EL (cell line): ENCODE results near the gene ITGA11.

Experiments used
- DNase-seq: peaks from one replicate; pipeline ENCODE4 v3.0.0-alpha.2; 2016

ITGA11 gene

DNA sequence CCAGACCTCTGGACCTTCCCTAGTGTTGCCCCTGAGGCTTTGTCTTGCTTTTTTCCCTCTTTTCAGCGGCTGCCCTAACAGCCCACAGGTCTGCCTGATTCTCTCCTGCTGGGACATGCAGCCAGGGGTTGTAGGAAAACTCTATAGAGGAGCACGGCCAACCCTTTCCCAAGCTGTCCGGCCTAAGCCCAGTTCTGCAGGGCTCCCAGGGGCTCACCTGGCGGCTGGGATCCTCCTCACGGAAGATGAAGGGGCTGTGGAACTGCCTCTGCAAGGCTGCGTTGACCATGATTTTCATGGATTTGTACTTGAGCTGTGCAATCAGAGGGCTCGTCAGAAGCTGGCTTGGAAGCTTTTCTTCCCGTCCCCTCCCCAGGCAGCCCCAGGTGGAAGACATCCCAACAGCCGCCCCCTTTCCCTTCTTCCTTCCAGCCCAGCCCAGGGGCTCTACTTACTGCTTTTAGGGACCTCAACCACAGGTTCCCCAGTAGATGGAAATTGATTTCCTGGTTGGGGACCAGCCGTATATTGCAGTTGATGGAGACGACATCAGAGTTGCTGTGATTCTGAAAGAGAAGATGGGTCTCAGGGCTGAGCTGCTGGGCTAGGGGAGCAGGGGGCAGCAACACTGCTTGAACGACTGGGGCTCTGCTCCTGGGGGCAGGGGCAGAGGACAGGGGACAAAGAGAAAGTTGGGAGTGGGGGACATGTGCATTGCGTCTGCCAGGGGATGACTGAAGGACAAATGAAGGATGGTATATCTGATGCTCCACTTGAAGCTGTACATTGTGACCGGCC, 124.6 kb downstream of the ITGA11 start:
- DNase-seq, result no peak

DNA sequence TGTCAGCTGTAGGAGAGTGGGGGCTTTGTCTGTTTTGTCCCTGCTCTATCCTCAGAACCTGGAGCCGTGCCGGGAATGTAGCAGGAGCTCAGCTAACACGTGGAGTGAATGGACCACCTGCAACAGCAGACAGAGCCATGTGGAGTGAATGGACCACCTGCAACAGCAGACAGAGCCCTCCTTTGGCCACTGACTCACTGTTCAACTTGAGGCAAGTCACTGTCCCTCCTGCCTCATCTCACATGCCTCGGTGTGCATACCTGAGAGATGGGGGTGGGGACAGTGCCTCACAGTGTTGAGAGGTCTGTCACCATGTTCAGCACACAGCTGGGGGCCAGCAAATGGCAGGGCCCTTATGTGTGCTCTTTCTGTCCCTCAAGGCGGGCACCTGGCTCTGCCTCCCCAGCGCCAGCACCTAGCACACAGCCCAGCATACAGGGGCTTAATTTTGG, 126.5 kb downstream of the ITGA11 start:
- DNase-seq, result no peak

DNA sequence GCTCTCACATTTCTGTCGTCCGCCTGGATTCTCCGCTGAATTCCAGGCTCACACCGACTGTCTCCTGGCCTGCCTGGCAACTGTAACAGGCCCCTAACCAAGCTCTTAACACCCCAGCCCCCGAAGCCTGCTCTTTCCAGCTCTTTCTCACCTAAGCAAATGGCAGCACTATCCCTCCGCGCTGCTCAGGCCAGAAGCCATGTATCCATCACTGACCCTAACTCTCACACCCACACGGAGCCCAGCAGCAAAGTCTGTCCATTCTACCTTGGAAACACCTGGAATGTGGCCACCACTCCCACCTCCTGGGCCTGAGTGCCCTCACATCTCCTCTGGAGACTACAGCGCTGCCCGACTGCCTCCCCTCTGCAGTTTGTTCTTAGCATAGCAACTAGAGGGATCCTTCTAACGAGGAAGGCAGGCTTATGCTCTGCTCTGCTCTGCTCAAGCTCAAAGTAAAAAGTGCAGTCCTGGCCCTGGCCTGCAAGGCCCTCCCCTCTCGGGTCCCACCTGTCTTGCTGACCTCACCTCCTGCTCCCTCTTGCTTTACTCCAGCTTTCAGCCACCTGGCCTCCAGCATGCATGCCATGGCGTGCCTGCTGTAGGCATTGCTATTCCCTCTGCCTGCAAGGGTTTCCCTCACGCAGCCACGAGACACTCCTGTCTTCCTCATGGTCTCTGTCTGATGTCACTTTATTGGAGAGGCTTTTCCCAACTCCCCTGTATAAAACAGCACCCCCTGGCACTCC, 127.2 kb downstream of the ITGA11 start:
- no peak for DNase-seq

DNA sequence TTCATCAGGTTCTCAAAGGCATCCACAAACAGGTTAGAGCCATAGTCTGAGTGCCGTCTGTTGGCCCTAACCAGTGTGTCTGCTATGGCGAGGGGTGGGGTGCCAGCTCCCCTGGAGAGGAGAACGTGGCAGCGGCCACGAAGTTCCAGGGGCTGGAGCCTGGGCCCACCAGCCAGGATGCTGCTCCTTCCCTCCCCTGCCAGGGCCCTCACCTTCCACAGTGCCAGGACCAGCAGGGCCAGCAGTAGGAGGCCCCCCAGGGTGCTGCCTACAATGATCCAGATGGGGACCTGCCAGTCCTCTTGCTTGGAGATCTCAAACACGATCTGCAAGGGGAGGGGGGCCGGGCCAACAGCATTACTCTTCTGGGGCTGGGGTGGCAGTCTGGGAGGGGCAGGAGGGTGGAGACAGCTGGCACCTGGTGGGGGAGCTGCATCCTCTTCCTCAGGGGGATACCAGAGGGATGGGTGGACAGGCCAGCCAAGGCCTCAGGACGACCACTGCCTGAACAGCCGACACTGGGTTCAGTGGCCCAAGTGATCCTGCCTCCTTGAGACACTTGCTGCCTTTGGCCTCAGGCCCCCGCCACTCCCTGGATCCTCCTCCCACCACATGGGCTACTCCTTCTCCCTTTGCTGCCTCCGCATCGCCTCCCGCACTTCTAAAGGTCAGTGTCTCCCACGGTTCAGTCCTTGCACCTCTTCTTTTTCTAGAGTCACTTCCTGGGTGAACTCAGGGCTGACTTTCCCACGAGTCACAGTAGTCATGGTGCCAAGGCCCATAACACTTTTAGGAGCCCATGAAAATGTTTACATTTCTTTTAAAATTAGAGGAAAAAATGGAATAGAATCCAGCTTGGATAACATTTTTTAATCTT, 128.2 kb downstream of the ITGA11 start:
- peak; percentile 35 for DNase-seq

DNA sequence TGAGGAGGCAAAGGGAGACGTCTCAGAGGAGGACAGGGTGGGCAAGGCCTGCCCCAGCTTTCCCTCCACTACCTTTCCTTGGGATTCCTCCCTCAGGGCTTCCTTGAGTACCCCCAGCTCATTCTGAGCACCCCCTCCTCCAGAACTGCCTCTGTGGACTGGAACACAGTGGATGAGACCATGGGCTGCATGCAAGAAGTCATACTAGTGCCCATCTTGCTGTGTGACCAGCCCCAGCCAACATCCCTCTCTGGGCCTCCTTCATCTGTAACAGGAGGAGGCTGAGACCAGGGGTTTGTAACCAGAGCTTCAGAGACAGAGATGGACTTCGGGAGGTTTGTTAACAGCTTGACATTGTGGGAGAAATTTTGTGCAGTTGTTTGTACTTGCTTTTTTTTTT, 128.8 kb downstream of the ITGA11 start:
- no peak for DNase-seq

GRCh38 chr15:68302729-68303128, 129.2 kb downstream of the ITGA11 start:
- DNase-seq, result no peak

- no peak for DNase-seq
Observed at GRCh38 chr15:68301301-68301700, 130.7 kb downstream of the ITGA11 start.

DNA sequence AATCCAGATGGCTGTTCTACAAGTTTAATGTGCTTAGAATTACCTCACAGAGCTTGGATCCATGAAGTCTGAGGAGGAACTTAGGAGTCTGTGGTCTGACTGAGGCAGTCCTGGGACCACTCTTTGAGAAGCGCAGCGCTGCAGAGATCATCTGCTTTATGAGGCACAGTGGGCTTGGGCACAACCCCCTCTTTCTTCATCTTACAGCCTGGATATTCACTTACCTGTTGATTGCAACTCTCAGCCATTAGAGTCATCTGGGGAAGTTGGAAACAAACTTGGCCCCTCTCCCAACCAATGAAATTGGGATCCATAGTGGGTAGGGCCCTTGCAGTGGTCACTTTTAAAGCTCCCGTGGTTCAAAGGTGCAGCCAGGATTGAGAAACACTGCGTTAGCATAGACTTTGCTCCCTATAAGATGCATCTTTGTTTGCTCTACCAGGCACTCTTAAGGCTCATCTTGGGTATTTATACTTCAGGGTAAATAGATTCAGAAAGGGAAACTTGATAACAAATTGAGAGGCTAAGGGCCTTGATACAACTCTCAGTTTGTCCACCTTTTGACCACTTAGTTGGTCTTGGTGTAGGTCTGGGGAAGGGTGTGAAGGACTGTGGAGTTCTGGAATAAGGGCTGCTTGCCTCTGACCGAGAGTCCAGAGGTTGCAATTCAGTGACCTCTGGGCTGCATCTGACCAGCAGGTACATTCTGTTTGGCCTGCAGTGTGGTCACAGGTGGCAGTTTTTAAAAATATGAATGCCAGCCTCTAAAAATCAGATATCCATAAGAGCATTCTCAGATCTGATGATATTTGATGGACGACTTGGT, 131.6 kb downstream of the ITGA11 start:
- no peak for DNase-seq

DNA sequence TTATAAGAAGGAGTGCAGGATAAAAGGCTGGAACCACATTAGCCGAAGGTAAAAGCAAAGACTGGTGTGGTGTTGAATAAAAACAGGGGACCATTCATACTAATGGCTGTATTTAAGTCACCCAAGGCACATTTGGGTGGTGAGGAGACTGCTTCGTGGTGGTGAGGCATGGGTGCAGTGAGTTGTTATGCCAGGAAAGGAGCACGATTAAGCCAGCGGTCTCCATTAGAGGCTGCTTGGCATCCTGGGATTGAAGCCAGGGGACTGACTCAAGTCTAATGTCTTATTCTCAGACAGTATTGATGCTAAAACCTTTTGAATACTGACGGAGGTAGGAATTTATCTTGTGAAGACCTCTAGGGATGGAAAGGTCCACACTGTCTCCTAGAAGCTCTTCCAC, 132.5 kb downstream of the ITGA11 start:
- peak; percentile 15 for DNase-seq

DNA sequence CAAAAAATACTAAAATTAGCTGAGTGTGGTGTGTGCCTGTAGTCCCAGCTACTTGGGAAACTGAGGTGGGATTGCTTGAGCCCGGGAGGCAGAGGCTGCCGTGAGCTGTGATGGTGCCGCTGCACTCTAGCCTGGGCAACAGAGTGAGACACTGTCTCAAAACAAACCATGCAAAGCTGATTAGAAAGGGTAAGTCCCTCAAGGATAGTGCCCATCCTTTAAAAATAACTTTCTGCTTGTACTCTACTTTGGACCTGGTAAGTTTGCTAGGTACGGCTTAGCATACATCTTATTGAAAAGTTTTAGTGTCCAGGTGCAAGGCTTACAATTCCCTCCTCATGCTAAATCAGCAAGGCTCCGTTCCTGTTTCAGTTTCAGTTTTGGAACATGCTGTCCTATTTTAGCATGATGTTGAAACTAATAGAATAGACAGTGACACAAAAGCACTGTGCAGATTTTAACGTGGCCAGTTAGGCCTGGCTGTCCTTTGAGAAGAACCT, 133.0 kb downstream of the ITGA11 start:
- peak; percentile 44 for DNase-seq

DNA sequence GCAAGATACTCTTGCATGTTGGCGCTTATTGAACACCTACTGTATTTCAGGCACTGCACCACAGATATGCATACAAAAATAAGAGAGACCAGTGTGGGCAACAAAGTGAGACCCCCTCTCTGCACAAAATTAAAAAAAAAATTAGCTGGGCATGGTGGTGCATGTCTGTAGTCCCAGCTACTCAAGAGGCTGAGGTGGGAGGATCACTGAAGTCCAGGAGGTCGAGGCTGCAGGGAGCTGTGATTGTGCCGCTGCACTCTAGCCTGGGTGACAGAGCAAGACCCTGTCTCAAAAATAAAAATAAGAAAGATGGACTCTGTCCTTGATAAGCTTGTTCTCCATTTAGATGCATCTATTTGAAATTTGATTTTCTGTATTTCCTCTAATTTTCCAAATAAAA, 133.6 kb downstream of the ITGA11 start:
- no peak for DNase-seq

DNA sequence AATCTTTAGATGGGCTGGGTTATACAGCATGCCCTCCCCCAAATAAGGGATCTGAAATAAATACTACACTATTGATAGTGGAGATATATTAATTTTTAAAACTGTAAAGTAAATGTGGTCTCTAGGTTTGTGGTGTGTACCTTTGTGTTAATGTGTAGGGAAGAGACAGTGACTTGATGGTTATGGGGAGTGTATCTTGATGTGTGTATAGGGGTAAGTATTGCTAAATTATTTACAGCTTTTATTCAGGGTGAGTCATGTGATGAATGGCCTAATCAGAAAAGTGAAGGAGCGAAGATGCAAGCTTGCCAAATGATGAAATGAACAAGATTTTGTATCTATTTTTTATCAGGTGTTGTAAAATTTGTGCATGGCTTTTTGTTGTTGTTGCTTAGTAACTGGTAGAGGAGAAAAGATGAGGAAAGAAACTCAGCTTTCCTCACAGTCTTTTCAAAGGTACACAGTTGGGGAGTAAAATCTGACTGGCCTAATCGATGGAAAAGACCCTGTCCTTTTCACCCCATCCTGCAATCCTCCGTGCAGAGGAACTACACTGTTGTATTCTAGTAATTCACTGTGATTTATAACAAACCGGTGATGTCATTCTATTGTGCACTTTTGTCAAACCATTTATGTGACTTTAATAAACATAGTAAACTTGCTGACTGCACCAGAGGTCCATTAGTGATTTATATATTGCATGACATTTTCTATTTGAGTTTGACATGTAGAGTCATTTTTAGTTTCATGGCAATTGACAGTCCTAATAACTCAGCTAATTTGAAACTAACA, 136.8 kb downstream of the ITGA11 start:
- DNase-seq, result no peak

- DNase-seq, result no peak
Observed at GRCh38 chr15:68292967-68293366, 139.0 kb downstream of the ITGA11 start.

GRCh38 chr15:68292157-68292781, 139.7 kb downstream of the ITGA11 start:
- no peak for DNase-seq

GRCh38 chr15:68290715-68291114, 141.2 kb downstream of the ITGA11 start:
- no peak for DNase-seq

- DNase-seq, result no peak
Observed at GRCh38 chr15:68289621-68290352, 142.2 kb downstream of the ITGA11 start.

GRCh38 chr15:68289057-68289456, 142.9 kb downstream of the ITGA11 start:
- DNase-seq, result no peak

DNA sequence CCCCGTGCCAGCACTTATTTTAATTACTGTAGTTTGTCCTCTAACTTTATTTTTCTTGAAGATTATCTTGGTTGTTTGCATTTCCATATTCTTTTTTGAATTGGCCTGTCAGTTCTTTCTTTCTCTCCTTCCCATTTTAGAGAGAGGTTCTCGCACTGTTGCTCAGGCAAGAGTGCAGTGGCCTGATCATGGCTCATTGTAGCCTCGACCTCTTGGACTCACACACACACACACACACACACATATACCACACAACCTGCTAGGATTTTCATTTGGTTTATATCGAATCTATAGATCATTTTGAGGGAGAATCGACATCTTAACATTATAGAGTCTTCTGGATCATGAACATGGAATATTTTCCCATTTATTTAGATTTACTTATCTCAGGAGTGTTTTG, 145.7 kb downstream of the ITGA11 start:
- DNase-seq, result no peak

DNA sequence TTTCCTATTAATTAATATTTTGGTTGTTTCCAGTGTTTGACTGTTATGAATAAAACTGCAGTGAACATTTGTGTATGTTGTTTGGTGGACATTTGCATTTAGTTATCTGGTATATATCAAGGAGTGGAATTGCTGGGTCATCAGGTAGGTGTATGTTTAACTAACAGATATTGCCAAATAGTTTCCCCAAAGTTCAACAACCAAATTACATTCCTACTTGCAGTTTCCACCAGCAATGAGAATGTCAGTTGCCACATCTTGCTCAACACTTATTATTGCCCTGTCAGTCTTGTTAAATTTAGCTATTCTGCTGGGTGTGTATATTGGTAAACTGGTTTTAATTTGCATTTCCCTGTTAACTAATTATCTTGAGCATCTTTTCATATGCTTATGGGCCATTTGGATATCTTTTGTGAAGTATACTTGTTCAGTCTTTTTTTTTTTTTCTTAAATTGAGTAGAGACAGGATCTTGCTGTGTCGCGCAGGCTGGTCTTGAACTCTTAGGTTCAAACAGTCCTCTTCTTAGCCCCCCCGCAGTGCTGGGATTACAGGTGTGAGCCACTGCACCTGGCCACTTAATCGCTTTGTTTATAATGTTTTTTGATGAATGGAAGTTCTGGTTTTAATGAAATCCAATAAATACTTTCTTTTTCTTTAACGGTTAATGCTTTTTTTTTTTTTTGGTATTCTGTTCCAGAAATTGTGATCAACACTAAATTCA, 146.5 kb downstream of the ITGA11 start:
- DNase-seq, result no peak
